H9 (cell line): ENCODE measurements around the gene PRR9. TPM values are rescaled to one million over a fixed set of nuclear protein-coding genes. Genes with fewer than 3 reads are reported as not detected.

Source experiments
- DNase-seq: peaks from one replicate; pipeline ENCODE4 v3.0.0-alpha.2; 2017
- H2AFZ ChIP-seq: one replicate; pipeline ENCODE4 v1.6.1; 2013; ENCODE audit warnings: mild to moderate bottlenecking, low read length, control low read depth, moderate library complexity
- H2AK5ac ChIP-seq: 2 replicates; pipeline ENCODE4 v1.6.1; 2013; ENCODE audit warnings: low read length, control low read depth, mixed read lengths; ENCODE audit not compliant: insufficient read length
- H2BK120ac ChIP-seq: one replicate; pipeline ENCODE4 v1.6.1; 2013; ENCODE audit warnings: low read depth, mild to moderate bottlenecking, low read length, control low read depth, inconsistent platforms; ENCODE audit not compliant: poor library complexity, severe bottlenecking
- H2BK12ac ChIP-seq: 2 replicates; pipeline ENCODE4 v1.6.1; 2013; ENCODE audit warnings: low read length, control low read depth, mixed read lengths, low read depth; ENCODE audit not compliant: insufficient read length
- H2BK15ac ChIP-seq: 2 replicates; pipeline ENCODE4 v1.6.1; 2013; ENCODE audit warnings: low read depth, low read length, control low read depth
- H2BK20ac ChIP-seq: one replicate; pipeline ENCODE4 v1.6.1; 2013; ENCODE audit warnings: low read depth, mild to moderate bottlenecking, low read length, control low read depth, inconsistent platforms; ENCODE audit not compliant: poor library complexity, severe bottlenecking
- H2BK5ac ChIP-seq: 2 replicates; pipeline ENCODE4 v1.6.1; 2013; ENCODE audit warnings: low read length, control low read depth, mixed read lengths; ENCODE audit not compliant: insufficient read length
- H3K14ac ChIP-seq: 2 replicates; pipeline ENCODE4 v1.6.1; 2013; ENCODE audit warnings: low read length, control low read depth; ENCODE audit not compliant: insufficient read depth
- H3K18ac ChIP-seq: 2 replicates; pipeline ENCODE4 v1.6.1; 2013; ENCODE audit warnings: low read depth, mild to moderate bottlenecking, mixed read lengths, low read length, control low read depth; ENCODE audit not compliant: insufficient read length
- H3K23ac ChIP-seq: 2 replicates; pipeline ENCODE4 v1.6.1; 2013; ENCODE audit warnings: low read length, control low read depth, mixed read lengths, low read depth; ENCODE audit not compliant: insufficient read length
- H3K23me2 ChIP-seq: 2 replicates; pipeline ENCODE4 v1.6.1; 2013; ENCODE audit warnings: low read depth, mild to moderate bottlenecking, mixed read lengths, low read length, control low read depth; ENCODE audit not compliant: insufficient read length, poor library complexity, severe bottlenecking
- H3K27ac ChIP-seq: 2 replicates; pipeline ENCODE4 v1.5.1; 2013; ENCODE audit warnings: low read length, control low read depth, mixed read lengths, low read depth; ENCODE audit not compliant: insufficient read length
- H3K27me3 ChIP-seq: 2 replicates; pipeline ENCODE4 v1.6.1; 2013; ENCODE audit warnings: low read length, control low read depth, inconsistent platforms; ENCODE audit not compliant: insufficient read depth
- H3K4ac ChIP-seq: 2 replicates; pipeline ENCODE4 v1.6.1; 2013; ENCODE audit warnings: low read depth, mild to moderate bottlenecking, control low read depth, inconsistent platforms, low read length, moderate library complexity
- H3K4me1 ChIP-seq: 2 replicates; pipeline ENCODE4 v1.6.1; 2013; ENCODE audit warnings: low read length, control low read depth, inconsistent platforms; ENCODE audit not compliant: insufficient read depth
- H3K4me2 ChIP-seq: 2 replicates; pipeline ENCODE4 v1.6.1; 2013; ENCODE audit warnings: low read length, control low read depth, mixed read lengths; ENCODE audit not compliant: insufficient read length, insufficient read depth
- H3K56ac ChIP-seq: 2 replicates; pipeline ENCODE4 v1.6.1; 2013; ENCODE audit warnings: low read depth, mild to moderate bottlenecking, mixed read lengths, low read length, control low read depth; ENCODE audit not compliant: insufficient read length
- H3K79me1 ChIP-seq: 2 replicates; pipeline ENCODE4 v1.6.1; 2013; ENCODE audit warnings: low read depth, mild to moderate bottlenecking, moderate library complexity, low read length, control low read depth, inconsistent platforms; ENCODE audit not compliant: insufficient read depth, poor library complexity, severe bottlenecking
- H3K79me2 ChIP-seq: 2 replicates; pipeline ENCODE4 v1.6.1; 2013; ENCODE audit warnings: low read length, control low read depth, inconsistent platforms; ENCODE audit not compliant: insufficient read depth
- H3K9ac ChIP-seq: 2 replicates; pipeline ENCODE4 v1.6.1; 2013; ENCODE audit warnings: low read length, control low read depth, mixed read lengths; ENCODE audit not compliant: insufficient read length; ENCODE audit errors: extremely low read depth
- H3K9me3 ChIP-seq: one replicate; pipeline ENCODE4 v1.6.1; 2013; ENCODE audit warnings: low read depth, low read length, inconsistent platforms; ENCODE audit not compliant: control insufficient read depth
- H3T11ph ChIP-seq: one replicate; pipeline ENCODE4 v1.6.1; 2013; ENCODE audit warnings: mild to moderate bottlenecking, low read length, control low read depth, inconsistent platforms
- H4K20me1 ChIP-seq: one replicate; pipeline ENCODE4 v1.6.1; 2013; ENCODE audit not compliant: control insufficient read depth, insufficient read length, insufficient read depth
- H4K5ac ChIP-seq: 2 replicates; pipeline ENCODE4 v1.6.1; 2013; ENCODE audit warnings: low read depth, mild to moderate bottlenecking, mixed read lengths, low read length, control low read depth; ENCODE audit not compliant: insufficient read length
- H4K8ac ChIP-seq: replicated peaks from 2 replicates; pipeline ENCODE4 v1.6.1; 2013; ENCODE audit warnings: low read length, control low read depth, mixed read lengths, low read depth; ENCODE audit not compliant: insufficient read length
- H4K91ac ChIP-seq: 2 replicates; pipeline ENCODE4 v1.6.1; 2013; ENCODE audit warnings: low read depth, mild to moderate bottlenecking, moderate library complexity, mixed read lengths, low read length, control low read depth; ENCODE audit not compliant: insufficient read length
- H3K27ac Mint-ChIP-seq, 3 experiments: 2 replicates in 2 of 3; 3 replicates in 1 of 3; pipeline ENCODE4 v1.8.0; 2020 to 2021; ENCODE audit warnings: mixed read lengths in 3 of 3, mild to moderate bottlenecking in 1 of 3, moderate library complexity in 1 of 3
- H3K27me3 Mint-ChIP-seq: 2 replicates; pipeline ENCODE4 v1.8.0; 2021; ENCODE audit warnings: low read depth, mild to moderate bottlenecking, moderate library complexity, mixed read lengths
- H3K36me3 Mint-ChIP-seq, 3 experiments: 2 replicates in 2 of 3; 3 replicates in 1 of 3; pipeline ENCODE4 v1.8.0; 2020 to 2021; ENCODE audit warnings: low read depth in 3 of 3, mixed read lengths in 3 of 3; ENCODE audit not compliant: insufficient read depth in 1 of 3
- H3K4me1 Mint-ChIP-seq, 2 experiments: 2 replicates each; pipeline ENCODE4 v1.8.0; 2020; ENCODE audit warnings: mixed read lengths in 2 of 2
- H3K4me3 Mint-ChIP-seq, 2 experiments: 2 replicates in 1 of 2; 3 replicates in 1 of 2; pipeline ENCODE4 v1.8.0; 2020 to 2021; ENCODE audit warnings: mild to moderate bottlenecking in 2 of 2, mixed read lengths in 2 of 2, moderate library complexity in 1 of 2
- H3K9me3 Mint-ChIP-seq, 2 experiments: 2 replicates in 1 of 2; 3 replicates in 1 of 2; pipeline ENCODE4 v1.8.0; 2020; ENCODE audit warnings: mild to moderate bottlenecking in 2 of 2, mixed read lengths in 2 of 2, moderate library complexity in 1 of 2
- CTCF ChIP-seq: fragments of 200-600 bp; sonication (generic); conservative IDR thresholded peaks from 3 replicates; pipeline ENCODE4 v1.8.0; 2021; ENCODE audit warnings: antibody characterized with exemption, mild to moderate bottlenecking
- WGBS: extraction: QIAGEN DNeasy Blood & Tissue Kit; methylation state at CpG from one replicate; pipeline ENCODE4 v1.1.7; 2013; ENCODE audit warnings: missing lambda C conversion rate, low lambda C conversion rate, mixed read lengths; ENCODE audit not compliant: insufficient read length; ENCODE audit errors: extremely low coverage; 5-methylcytosine and 5-hydroxymethylcytosine counted together
- total RNA-seq: library from RNA; stranded (reverse); gene quantifications from 2 replicates; pipeline ENCODE4 v1.2.1, GENCODE V29; 2021

Gene PRR9
- total RNA-seq, 1 experiment from 2014 or later = not detected

- H3K4me1 Mint-ChIP-seq = no peaks in the 10 kb centered on the region
- no peaks in the 10 kb centered on the region for H3K79me1 ChIP-seq
- no peak overlapping the region for H2AK5ac ChIP-seq
- no peak overlapping the region for H4K5ac ChIP-seq
- H3K4me1 ChIP-seq = no peaks in the 10 kb centered on the region
- no peaks in the 10 kb centered on the region for H3K27me3 ChIP-seq
- H3K27ac ChIP-seq = no peak overlapping the region
- no peak overlapping the region for H3K14ac ChIP-seq
- no peak overlapping the region for H2BK15ac ChIP-seq
- H2BK12ac ChIP-seq = no peak overlapping the region
- peaks cover 0 to 6% of the 10 kb centered on the region in 2 experiments; a peak in 1 of 5 replicates for H3K9me3 Mint-ChIP-seq
- TF ChIP-seq CTCF = no peak
- H3K27ac Mint-ChIP-seq = no peak overlapping the region; a peak in 1 of 7 replicates
- H2BK5ac ChIP-seq = no peak overlapping the region
- no peak overlapping the region for H3K4me3 Mint-ChIP-seq
- H3K4ac ChIP-seq = no peak overlapping the region
- no peak overlapping the region for H3K18ac ChIP-seq
- H2BK20ac ChIP-seq = no peak overlapping the region
- H3K27me3 Mint-ChIP-seq = peaks cover 15% of the 10 kb centered on the region
- no peak overlapping the region for H2BK120ac ChIP-seq
- no CpG with 5 or more reads among the region's 2 CpGs for WGBS
- DNase-seq = no peak
- H3K79me2 ChIP-seq = no peaks in the 10 kb centered on the region
- H3K23me2 ChIP-seq = no peaks in the 10 kb centered on the region
- no peaks in the 10 kb centered on the region for H4K20me1 ChIP-seq
- H3T11ph ChIP-seq = no peak overlapping the region
- H3K9me3 ChIP-seq = no peaks in the 10 kb centered on the region
- H3K9ac ChIP-seq = no peak overlapping the region
- H3K23ac ChIP-seq = no peak overlapping the region
- H3K4me2 ChIP-seq = no peak overlapping the region
- no peak overlapping the region for H4K8ac ChIP-seq
- no peak overlapping the region for H2AFZ ChIP-seq
- H3K56ac ChIP-seq = no peak overlapping the region
- H4K91ac ChIP-seq = no peak overlapping the region
- no peaks in the 10 kb centered on the region for H3K36me3 Mint-ChIP-seq
Observed at GRCh38 chr1:153251087-153251486, 33.7 kb downstream of the PRR9 start.
